ENCODE results near the gene PGAP3.
"Not testable (repeated sequence)": the region's sequence is repeated elsewhere in the genome, so short reads cannot be mapped to it uniquely, and the experiment has no call there.

PGAP3 gene

DNA sequence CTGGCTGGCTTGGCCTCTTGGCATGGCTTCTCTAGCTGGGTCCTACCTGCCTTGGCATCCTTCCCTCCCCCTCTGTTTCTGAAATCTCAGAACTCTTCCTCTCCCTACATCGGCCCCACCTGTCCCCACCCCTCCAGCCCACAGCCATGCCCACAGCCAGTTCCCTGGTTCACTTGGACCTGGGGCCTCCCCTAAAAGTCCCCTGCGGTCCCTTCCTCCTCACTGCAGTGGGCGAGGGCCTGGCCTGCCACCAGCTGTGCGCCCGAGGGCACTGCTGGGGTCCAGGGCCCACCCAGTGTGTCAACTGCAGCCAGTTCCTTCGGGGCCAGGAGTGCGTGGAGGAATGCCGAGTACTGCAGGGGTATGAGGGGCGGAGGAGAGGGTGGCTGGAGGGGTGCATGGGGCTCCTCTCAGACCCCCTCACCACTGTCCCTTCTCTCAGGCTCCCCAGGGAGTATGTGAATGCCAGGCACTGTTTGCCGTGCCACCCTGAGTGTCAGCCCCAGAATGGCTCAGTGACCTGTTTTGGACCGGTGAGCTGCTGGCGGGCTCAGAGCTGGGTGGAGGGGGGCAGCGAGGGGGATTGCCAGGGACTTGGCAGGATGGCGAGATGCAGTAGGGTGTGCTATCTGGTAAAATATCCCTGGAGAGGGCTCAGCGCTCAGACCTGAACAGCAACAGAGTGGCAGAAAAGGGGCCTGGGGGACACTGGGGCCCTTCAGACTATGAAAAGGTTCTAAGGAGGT, 28.4 kb upstream of the PGAP3 start:
- TF ChIP-seq, protein P1, sequence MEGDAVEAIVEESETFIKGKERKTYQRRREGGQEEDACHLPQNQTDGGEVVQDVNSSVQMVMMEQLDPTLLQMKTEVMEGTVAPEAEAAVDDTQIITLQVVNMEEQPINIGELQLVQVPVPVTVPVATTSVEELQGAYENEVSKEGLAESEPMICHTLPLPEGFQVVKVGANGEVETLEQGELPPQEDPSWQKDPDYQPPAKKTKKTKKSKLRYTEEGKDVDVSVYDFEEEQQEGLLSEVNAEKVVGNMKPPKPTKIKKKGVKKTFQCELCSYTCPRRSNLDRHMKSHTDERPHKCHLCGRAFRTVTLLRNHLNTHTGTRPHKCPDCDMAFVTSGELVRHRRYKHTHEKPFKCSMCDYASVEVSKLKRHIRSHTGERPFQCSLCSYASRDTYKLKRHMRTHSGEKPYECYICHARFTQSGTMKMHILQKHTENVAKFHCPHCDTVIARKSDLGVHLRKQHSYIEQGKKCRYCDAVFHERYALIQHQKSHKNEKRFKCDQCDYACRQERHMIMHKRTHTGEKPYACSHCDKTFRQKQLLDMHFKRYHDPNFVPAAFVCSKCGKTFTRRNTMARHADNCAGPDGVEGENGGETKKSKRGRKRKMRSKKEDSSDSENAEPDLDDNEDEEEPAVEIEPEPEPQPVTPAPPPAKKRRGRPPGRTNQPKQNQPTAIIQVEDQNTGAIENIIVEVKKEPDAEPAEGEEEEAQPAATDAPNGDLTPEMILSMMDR (IDR thresholded peaks at IDR 0.05; ENCODE audit: low read depth, low read length), result no peak
- TF ChIP-seq POLR2A (IDR thresholded peaks at IDR 0.05; ENCODE audit: extremely low read depth, insufficient read length), result no peak
- TF ChIP-seq MYC (IDR thresholded peaks at IDR 0.05; ENCODE audit: low read depth, low read length), result no peak
- TF ChIP-seq, protein P2, sequence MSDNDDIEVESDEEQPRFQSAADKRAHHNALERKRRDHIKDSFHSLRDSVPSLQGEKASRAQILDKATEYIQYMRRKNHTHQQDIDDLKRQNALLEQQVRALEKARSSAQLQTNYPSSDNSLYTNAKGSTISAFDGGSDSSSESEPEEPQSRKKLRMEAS (IDR thresholded peaks at IDR 0.05; ENCODE audit: low read depth, low read length), result no peak
- no peak overlapping the region for H3K4me3 ChIP-seq (ENCODE audit: low read depth, low read length)
- DNase-seq (ENCODE audit: low read depth), result no peak

DNA sequence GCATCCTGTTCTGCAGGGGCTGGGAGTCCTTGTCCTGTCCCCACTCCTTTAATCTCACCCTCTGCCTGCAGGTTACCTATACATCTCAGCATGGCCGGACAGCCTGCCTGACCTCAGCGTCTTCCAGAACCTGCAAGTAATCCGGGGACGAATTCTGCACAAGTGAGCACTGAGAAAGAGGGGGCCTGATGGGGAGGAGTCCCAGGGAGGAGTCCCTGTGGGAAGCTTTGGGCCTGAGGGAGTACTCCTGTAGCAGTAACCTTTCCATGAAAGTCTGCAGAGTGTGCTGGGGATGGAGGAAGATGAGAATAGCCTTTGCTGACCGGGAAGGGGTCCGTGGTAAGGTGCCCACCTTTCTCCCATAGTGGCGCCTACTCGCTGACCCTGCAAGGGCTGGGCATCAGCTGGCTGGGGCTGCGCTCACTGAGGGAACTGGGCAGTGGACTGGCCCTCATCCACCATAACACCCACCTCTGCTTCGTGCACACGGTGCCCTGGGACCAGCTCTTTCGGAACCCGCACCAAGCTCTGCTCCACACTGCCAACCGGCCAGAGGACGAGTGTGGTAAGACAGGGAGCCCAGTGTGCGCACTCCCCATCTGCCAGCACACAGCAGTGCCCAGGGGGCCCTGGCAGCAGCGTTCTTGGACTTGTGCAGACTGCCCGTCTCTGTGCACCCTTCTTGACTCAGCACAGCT, 27.7 kb upstream of the PGAP3 start:
- no peak overlapping the region for H3K4me3 ChIP-seq (ENCODE audit: low read depth, low read length)
- TF ChIP-seq, protein P1 (IDR thresholded peaks at IDR 0.05; ENCODE audit: low read depth, low read length), result no peak
- TF ChIP-seq, protein P2 (IDR thresholded peaks at IDR 0.05; ENCODE audit: low read depth, low read length), result no peak
- TF ChIP-seq POLR2A (IDR thresholded peaks at IDR 0.05; ENCODE audit: extremely low read depth, insufficient read length) (no peak), MYC (IDR thresholded peaks at IDR 0.05; ENCODE audit: low read depth, low read length) (no peak)
- no peak for DNase-seq (ENCODE audit: low read depth)

DNA sequence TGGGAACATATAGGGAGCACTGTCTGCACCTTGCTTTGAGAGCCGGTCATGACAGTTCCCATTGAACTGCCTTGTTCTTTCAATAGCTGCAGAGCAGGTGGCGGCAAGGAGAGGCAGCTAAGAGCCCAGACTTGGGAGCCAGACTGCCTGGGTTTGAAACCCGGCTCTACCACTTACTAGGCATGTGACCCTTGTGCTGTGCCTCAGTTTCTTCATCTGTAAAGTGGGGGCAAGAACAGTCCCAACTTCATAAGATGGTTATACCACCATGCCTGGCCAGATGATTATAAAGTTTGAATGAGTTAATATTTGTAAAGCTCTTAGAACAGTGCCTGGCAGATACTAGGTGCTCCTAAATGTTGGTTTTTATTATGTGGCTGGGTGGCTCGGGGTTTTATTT, 26.4 kb upstream of the PGAP3 start:
- no peak for DNase-seq (ENCODE audit: low read depth)
- TF ChIP-seq, protein P1 (IDR thresholded peaks at IDR 0.05; ENCODE audit: low read depth, low read length), result no peak
- no peak overlapping the region for H3K4me3 ChIP-seq (ENCODE audit: low read depth, low read length)

DNA sequence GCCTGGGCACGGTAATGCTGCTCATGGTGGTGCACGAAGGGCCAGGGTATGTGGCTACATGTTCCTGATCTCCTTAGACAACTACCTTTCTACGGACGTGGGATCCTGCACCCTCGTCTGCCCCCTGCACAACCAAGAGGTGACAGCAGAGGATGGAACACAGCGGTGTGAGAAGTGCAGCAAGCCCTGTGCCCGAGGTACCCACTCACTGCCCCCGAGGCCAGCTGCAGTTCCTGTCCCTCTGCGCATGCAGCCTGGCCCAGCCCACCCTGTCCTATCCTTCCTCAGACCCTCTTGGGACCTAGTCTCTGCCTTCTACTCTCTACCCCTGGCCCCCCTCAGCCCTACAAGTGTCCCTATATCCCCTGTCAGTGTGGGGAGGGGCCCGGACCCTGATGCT, 24.0 kb upstream of the PGAP3 start:
- no peak for DNase-seq (ENCODE audit: low read depth)
- H3K4me3 ChIP-seq (ENCODE audit: low read depth, low read length), result no peak overlapping the region
- TF ChIP-seq, protein P2 (IDR thresholded peaks at IDR 0.05; ENCODE audit: low read depth, low read length), result no peak
- TF ChIP-seq MYC (IDR thresholded peaks at IDR 0.05; ENCODE audit: low read depth, low read length), result no peak

DNA sequence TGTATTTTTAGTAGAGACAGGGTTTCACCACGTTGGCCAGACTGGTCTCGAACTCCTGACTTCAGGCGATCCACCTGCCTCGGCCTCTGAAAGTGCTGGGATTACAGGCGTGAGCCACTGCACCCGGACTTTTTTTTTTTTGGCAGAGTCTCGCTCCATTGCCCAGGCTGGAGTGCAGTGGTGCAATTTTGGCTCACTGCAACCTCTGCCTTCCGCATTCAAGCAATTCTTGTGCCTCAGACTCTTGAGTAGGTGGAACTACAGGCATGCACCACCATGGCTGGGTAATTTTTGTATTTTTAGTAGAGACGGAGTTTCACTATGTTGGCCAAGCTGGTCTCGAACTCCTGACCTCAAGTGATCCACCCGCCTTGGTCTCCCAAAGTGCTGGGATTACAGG, 23.2 kb upstream of the PGAP3 start:
- H3K4me3 ChIP-seq (ENCODE audit: low read depth, low read length); DNase-seq (ENCODE audit: low read depth): not testable (repeated sequence)

DNA sequence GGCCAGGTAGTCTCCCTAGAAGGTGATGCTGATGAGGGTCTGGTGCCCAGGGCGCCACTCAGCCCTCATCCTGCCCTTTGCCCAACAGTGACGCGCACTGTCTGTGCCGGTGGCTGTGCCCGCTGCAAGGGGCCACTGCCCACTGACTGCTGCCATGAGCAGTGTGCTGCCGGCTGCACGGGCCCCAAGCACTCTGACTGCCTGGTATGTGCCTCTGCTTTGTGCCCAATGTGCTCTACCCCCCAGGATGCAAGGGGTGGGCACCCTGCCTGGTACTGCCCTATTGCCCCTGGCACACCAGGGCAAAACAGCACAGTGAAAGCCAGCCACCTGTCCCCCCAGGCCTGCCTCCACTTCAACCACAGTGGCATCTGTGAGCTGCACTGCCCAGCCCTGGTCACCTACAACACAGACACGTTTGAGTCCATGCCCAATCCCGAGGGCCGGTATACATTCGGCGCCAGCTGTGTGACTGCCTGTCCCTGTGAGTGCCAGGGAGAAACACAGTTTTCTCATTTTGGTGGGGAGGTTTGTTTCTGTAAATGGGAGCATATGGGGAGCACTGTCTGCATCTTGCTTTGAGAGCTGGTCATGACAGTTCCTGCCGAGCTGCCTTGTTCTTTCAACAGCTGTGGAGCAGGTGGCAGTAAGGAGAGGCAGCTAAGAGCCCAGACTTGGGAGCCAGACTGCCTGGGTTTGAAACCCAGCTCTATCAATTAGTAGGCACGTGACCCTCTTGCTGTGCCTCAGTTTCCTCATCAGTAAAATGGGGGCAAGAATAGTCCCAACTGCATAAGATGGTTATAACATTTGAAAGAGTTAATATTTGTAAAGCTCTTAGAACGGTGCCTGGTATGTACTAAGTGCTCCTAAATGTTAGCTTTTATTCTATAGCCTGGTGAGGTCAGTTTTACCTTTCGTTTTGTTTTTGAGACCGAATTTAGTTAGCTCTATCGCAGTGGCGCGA, 22.4 kb upstream of the PGAP3 start:
- TF ChIP-seq MYC (IDR thresholded peaks at IDR 0.05; ENCODE audit: low read depth, low read length), result no peak
- TF ChIP-seq, protein P2 (IDR thresholded peaks at IDR 0.05; ENCODE audit: low read depth, low read length), result no peak
- TF ChIP-seq POLR2A (IDR thresholded peaks at IDR 0.05; ENCODE audit: extremely low read depth, insufficient read length), result no peak
- TF ChIP-seq, protein P1 (IDR thresholded peaks at IDR 0.05; ENCODE audit: low read depth, low read length), result no peak
- DNase-seq (ENCODE audit: low read depth), result no peak
- H3K4me3 ChIP-seq (ENCODE audit: low read depth, low read length), result no peak overlapping the region
